ENCODE results near the gene IRF2BPL.

Gene IRF2BPL

GRCh38 chr14:77028384-77029231 is at the start of gene IRF2BPL:
Gene IRF2BPL, minus strand, starts transcription at chr14:77028708. Its CDS starts 916 bp downstream, at chr14:77027792.
- peak; percentile 94 for DNase-seq

DNA sequence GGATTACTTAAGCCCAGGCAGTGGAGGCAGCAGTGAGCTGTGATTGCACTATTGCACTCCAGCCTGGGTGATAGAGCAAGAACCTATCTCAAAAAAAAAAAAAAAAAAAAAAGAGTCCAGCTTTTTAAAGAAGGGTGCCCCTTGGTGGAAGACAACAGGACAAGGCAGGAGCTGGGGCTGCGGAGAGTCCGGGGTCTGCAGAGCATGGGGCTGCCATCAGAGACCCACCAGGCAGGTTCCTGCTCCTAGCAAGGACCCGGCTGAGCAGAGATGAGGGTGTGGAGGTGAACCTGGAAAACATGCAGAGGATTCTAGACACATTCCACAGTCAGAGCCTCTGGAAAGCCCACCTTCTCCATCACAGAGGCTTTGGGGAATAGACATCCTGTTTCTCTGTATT is 48.5 kb upstream of the IRF2BPL start:
- DNase-seq = no peak

DNA sequence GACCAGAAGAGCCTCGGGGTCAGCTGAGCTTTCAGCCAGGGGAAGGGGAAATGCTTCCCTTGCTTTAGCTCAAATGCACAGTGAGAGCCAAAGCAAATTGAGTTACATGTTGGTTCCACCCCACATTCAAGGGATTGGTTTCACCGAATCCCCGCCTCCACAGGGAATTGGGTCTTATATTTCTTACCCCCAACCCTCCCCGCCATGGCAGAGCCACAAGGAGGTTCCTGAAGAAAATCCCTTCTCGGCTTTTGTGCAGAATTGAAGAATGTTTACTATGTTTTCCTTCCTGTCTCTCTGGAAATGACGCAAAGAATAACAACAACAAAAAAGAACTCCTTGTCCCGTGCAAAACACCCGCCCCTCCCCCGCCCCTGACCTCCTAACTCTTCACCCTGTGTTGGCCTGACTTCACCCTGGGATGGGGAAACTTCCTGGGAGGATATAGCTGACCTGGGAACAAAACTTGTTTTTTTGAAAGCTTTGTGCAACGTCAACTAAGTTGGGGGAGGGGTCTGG is 47.7 kb upstream of the IRF2BPL start:
- DNase-seq = no peak

DNA sequence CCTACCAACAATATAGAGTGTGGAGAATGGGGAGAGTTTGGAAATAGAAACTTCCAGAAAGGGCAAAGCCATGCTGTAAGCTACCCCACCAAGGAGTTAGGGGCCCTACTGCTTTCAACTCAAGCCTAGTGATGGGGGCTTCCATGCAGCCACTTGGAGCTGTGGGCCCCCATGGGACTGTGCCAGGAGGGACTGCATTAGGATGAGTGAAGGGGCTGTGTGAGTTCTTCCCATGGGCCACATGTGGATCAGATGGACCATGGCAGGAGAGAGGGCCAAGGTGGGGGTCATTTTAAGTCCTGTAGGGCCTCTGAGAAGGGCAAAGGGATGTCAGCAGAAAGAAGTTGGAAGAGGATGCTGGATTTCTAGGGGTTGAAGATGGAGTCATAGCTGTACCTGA is 46.5 kb upstream of the IRF2BPL start:
- DNase-seq = no peak

DNA sequence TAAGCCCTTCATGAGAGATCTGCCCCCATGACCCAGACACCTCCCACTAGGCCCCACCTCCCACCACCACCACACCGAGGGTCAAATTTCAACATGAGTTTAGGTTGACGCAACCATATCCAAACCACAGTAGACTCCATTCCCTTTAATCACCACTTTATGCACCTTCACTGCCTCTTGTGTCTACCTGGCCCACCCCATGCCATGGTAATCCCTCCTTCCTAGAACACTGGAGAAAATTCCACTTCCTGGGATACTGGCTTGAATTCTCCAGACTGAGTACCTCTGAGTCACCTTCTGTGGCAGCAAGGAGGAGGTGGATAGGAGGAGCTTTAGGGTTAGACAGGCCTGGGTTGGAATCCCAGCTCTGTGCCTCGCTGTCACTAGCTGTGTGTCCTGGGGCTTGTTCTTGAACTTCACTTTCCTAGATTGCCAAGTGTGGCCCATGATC is 43.5 kb upstream of the IRF2BPL start:
- no peak for DNase-seq

- DNase-seq = no peak
Observed at GRCh38 chr14:77069551-77069950, 41.0 kb upstream of the IRF2BPL start.

GRCh38 chr14:77068517-77069200 is 40.2 kb upstream of the IRF2BPL start:
- no peak for DNase-seq

- peak; percentile 22 for DNase-seq
Observed at GRCh38 chr14:77067632-77068516, 39.4 kb upstream of the IRF2BPL start.

GRCh38 chr14:77066578-77067172 is 38.2 kb upstream of the IRF2BPL start:
- DNase-seq = no peak

DNA sequence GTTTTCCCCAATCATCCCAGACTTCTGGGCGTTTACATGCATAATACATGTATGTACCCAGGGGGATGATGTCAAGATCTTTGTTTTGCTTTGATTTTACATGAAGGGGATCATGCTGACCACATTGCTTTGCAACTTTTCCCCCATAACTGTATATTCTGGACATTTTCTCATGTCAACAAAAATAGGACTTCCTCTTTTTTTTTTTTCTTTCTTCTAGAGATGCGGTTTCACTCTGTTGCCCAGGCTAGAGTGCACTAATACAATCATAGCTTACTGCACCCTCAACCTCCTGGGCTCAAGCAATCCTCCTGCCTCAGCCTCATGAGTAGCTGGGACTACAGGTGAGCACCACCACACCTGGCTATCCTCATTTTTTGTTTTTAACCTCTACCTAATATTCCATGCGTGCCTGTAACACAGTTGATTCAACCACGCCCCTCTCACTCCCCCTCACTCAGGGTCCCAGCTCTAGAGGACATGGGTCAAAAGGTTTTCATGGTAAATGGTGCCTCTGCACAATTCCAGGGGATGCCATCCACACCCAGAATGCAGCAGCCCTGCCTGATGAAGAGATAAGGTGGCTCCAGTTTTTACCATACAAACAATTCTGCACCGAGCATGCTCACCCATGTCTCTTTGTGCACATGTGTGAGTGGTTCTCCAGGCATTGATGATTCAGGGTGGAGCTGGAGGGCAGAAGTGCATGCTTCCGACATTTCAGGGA is 37.5 kb upstream of the IRF2BPL start:
- DNase-seq = no peak

GRCh38 chr14:77064521-77065178 is 36.1 kb upstream of the IRF2BPL start:
- DNase-seq = no peak

DNA sequence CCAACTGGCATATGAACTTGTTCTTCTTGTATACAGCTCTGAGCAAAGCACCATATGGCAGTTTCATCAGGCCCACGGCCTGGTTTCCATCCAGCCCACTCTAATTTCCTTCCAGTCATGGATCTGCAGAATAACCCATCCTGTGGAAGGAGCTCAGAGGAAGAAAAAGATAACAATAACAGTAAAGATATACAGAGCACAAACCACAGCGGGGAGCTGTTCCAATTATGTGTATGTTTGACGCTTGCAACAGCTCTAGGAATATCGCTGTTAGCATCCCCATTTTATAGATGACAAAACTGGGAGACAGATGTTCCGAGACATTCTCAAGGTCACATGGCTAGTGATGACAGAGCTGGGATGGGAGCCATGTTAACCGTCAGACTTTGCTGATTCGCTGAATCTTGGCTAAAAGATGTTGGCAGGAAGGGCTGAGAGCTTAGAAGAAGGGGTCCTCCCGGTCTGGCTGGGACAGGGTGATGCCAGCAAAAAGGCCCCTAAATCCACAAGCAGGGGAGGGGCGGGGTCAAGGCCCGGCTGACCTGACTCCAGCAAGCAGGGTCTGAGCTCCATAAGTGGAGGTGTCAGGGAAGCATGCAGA is 35.2 kb upstream of the IRF2BPL start:
- DNase-seq = no peak

GRCh38 chr14:77062261-77062660 is 33.8 kb upstream of the IRF2BPL start:
- DNase-seq = no peak

- DNase-seq = no peak
Observed at GRCh38 chr14:77061630-77062257, 33.2 kb upstream of the IRF2BPL start.

GRCh38 chr14:77059276-77059915 is 30.9 kb upstream of the IRF2BPL start:
- DNase-seq = no peak

DNA sequence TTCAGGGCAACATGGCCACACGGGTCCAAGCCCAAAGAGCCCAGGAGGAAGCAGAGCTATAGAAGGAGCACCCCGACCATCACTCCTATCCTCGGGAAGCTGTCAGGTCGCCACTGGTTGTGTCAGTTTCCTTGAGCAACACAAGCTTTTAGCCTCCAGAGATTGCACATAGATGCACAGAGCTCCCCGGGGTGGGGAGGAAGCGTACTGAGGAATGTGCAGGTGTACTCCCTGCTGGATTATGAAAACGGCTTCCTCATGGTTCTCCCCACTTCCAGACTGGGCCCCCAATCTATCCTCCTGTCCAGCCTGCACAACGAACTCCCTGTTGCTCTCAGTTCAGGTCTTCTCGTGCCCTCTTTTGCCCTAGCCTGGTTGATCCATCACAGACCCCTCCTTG is 30.3 kb upstream of the IRF2BPL start:
- DNase-seq = no peak

DNA sequence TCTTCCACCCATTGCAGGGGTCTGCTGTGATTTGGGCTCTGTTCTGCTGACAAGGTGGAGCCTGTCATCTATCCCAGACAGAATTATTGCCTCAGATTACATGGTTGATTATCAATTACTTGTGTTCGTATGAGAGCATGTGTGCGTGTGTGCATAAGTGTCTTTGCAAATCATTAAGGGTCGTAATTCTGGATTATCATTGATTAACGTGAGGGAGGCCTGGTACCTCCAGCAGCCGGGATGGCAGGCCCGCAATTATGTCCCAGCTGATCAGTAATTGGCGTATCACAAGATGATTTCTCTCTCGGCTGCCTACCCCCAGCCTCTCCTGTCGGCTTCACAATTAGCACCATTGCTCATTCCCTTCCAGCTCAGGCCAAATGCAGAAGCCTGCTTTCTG is 29.6 kb upstream of the IRF2BPL start:
- no peak for DNase-seq

GRCh38 chr14:77055981-77056380 is 27.5 kb upstream of the IRF2BPL start:
- DNase-seq = no peak

GRCh38 chr14:77055306-77055705 is 26.8 kb upstream of the IRF2BPL start:
- no peak for DNase-seq
